ENCODE data around the gene CSN3. TPM values are rescaled to one million over a fixed set of nuclear protein-coding genes. Genes with fewer than 3 reads are reported as not detected.

Gene CSN3
- polyA plus RNA-seq, 1 donor: not detected

GRCh38 chr4:70225824-70226223, 16.6 kb upstream of the CSN3 start, which contains the start of gene FDCSP:
TSS of gene FDCSP (plus strand) at chr4:70226124. CDS start at chr4:70231195, 5,071 bp downstream.
- Histone ChIP-seq H3K4me1 (ENCODE audit: control insufficient read depth, insufficient read depth, low read length) (no peaks in the 10 kb centered on the region), H3K4me3 (ENCODE audit: low read length) (no peak within 1 kb of the TSS), H3K36me3 (ENCODE audit: control insufficient read depth, insufficient read depth, low read length) (no peaks in the 10 kb centered on the region), H3K27me3 (ENCODE audit: control insufficient read depth, insufficient read depth, low read length) (no peaks in the 10 kb centered on the region), H3K9me3 (ENCODE audit: control insufficient read depth, low read depth, low read length) (no peaks in the 10 kb centered on the region), H3K27ac (ENCODE audit: low read length) (no peak within 1 kb of the TSS)
- 71% methylated on average over 2 of the region's 2 CpGs for WGBS (ENCODE audit: insufficient coverage, low lambda C conversion rate)
- no peak for DNase-seq

DNA sequence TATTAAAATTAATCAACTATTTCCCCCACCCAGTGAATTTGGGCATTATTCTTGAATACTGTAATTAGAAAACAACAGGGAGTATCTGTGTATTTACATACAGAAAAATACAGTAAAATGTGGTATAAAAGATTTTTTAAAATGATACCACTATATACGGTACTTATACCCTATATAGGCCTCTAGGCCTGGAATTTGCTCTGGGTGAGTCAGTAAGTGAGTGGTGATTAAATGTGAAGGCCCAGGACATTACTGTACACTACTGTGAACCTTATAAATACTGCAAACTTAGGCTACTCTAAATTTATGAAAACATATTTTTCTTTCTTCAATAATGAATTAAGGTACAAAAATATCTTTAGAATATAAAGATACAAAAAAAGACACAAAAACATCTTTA, 6.3 kb upstream of the CSN3 start:
- Histone ChIP-seq H3K27ac (ENCODE audit: low read length) (no peak overlapping the region), H3K4me1 (ENCODE audit: control insufficient read depth, insufficient read depth, low read length) (no peaks in the 10 kb centered on the region), H3K27me3 (ENCODE audit: control insufficient read depth, insufficient read depth, low read length) (no peaks in the 10 kb centered on the region), H3K4me3 (ENCODE audit: low read length) (no peak overlapping the region), H3K36me3 (ENCODE audit: control insufficient read depth, insufficient read depth, low read length) (no peaks in the 10 kb centered on the region), H3K9me3 (ENCODE audit: control insufficient read depth, low read depth, low read length) (no peaks in the 10 kb centered on the region)
- WGBS (ENCODE audit: insufficient coverage, low lambda C conversion rate): no CpG with 5 or more reads among the region's 1 CpG
- peak in 1 of 2 donors; percentile 5 for DNase-seq

- Histone ChIP-seq H3K27ac (ENCODE audit: low read length) (no peak overlapping the region), H3K4me3 (ENCODE audit: low read length) (no peak overlapping the region), H3K36me3 (ENCODE audit: control insufficient read depth, insufficient read depth, low read length) (no peaks in the 10 kb centered on the region), H3K9me3 (ENCODE audit: control insufficient read depth, low read depth, low read length) (no peaks in the 10 kb centered on the region), H3K4me1 (ENCODE audit: control insufficient read depth, insufficient read depth, low read length) (no peaks in the 10 kb centered on the region), H3K27me3 (ENCODE audit: control insufficient read depth, insufficient read depth, low read length) (no peaks in the 10 kb centered on the region)
- WGBS (ENCODE audit: insufficient coverage, low lambda C conversion rate): 15% methylated on average over 3 of the region's 3 CpGs
- no peak for DNase-seq
Measured at GRCh38 chr4:70239131-70239883, 3.1 kb upstream of the CSN3 start.

DNA sequence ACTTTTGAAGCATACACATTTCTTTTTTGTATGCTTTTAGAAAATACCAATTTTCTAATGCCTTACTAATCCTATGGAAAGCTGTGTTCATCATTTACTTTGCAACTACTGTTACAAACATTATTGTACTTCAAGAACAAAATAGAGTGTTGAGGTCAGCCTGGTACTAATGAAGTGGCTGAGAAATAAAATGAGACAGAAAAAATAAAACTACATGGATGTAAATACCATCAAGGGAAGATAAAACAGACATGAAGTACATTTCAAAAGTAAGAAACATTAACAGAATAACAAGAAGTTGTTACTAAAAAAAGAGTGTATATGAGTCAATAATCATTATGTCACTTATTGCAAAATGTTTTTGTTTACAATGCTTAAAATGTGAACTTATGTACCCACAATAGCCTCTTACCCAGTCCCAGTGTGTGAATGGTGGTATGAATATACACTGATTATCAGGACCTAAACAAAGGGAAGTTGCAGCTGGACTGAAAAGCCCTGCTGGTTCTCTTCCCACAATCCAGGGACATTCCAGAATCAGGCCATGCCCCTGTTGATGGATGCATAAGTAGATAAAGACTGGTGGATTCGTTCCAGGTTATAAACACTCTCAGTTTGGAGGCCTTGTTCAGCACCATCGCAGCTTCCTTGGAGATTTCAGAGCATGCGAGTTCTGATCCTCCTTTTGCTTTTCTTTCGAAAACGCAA, 2.4 kb upstream of the CSN3 start:
- Histone ChIP-seq H3K27ac (ENCODE audit: low read length) (no peak overlapping the region), H3K4me3 (ENCODE audit: low read length) (no peak overlapping the region), H3K36me3 (ENCODE audit: control insufficient read depth, insufficient read depth, low read length) (no peaks in the 10 kb centered on the region), H3K27me3 (ENCODE audit: control insufficient read depth, insufficient read depth, low read length) (no peaks in the 10 kb centered on the region), H3K4me1 (ENCODE audit: control insufficient read depth, insufficient read depth, low read length) (no peaks in the 10 kb centered on the region), H3K9me3 (ENCODE audit: control insufficient read depth, low read depth, low read length) (no peaks in the 10 kb centered on the region)
- 67% methylated on average over 2 of the region's 5 CpGs for WGBS (ENCODE audit: insufficient coverage, low lambda C conversion rate)
- peak; percentile 7 to 11 for DNase-seq

GRCh38 chr4:70243091-70243490, 694 bp downstream of the CSN3 start:
- Histone ChIP-seq H3K4me3 (ENCODE audit: low read length) (no peak overlapping the region), H3K9me3 (ENCODE audit: control insufficient read depth, low read depth, low read length) (no peaks in the 10 kb centered on the region), H3K27ac (ENCODE audit: low read length) (no peak overlapping the region), H3K27me3 (ENCODE audit: control insufficient read depth, insufficient read depth, low read length) (no peaks in the 10 kb centered on the region), H3K36me3 (ENCODE audit: control insufficient read depth, insufficient read depth, low read length) (no peaks in the 10 kb centered on the region), H3K4me1 (ENCODE audit: control insufficient read depth, insufficient read depth, low read length) (no peaks in the 10 kb centered on the region)
- 100% methylated on average over 2 of the region's 4 CpGs for WGBS (ENCODE audit: insufficient coverage, low lambda C conversion rate)
- DNase-seq: no peak

GRCh38 chr4:70251250-70251944, 9.0 kb downstream of the CSN3 start:
- no peaks in the 10 kb centered on the region for H3K4me1 ChIP-seq (ENCODE audit: control insufficient read depth, insufficient read depth, low read length)
- no CpG with 5 or more reads among the region's 3 CpGs for WGBS (ENCODE audit: insufficient coverage, low lambda C conversion rate)

DNA sequence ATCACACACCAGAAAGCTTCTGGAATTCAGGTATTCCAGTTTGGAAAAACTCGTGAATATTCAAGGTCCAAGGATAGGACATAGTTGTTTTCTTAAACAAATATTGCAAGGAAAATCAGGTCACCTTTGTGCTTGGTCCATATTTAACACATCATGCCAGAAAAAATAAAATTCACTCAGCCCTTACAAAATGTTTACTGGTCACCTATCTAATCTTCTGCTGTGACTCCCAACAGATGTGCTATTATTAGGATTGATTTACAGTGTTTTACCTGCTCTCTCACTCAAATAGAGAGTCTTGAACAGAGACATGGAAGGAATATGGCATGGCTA, 9.5 kb downstream of the CSN3 start:
- Histone ChIP-seq H3K27me3 (ENCODE audit: control insufficient read depth, insufficient read depth, low read length) (no peaks in the 10 kb centered on the region), H3K9me3 (ENCODE audit: control insufficient read depth, low read depth, low read length) (no peaks in the 10 kb centered on the region), H3K4me1 (ENCODE audit: control insufficient read depth, insufficient read depth, low read length) (no peaks in the 10 kb centered on the region), H3K27ac (ENCODE audit: low read length) (no peak overlapping the region), H3K4me3 (ENCODE audit: low read length) (no peak overlapping the region), H3K36me3 (ENCODE audit: control insufficient read depth, insufficient read depth, low read length) (no peaks in the 10 kb centered on the region)
- DNase-seq: no peak
- WGBS (ENCODE audit: insufficient coverage, low lambda C conversion rate): no CpG with 5 or more reads among the region's 1 CpG

More at GRCh38 chr4:70251250-70251944, 9.0 kb downstream of the CSN3 start:
- no peak for DNase-seq
- H3K27me3 ChIP-seq (ENCODE audit: control insufficient read depth, insufficient read depth, low read length): no peaks in the 10 kb centered on the region
- H3K4me3 ChIP-seq (ENCODE audit: low read length): no peak overlapping the region
- no peak overlapping the region for H3K27ac ChIP-seq (ENCODE audit: low read length)
- no peaks in the 10 kb centered on the region for H3K36me3 ChIP-seq (ENCODE audit: control insufficient read depth, insufficient read depth, low read length)
- H3K9me3 ChIP-seq (ENCODE audit: control insufficient read depth, low read depth, low read length): no peaks in the 10 kb centered on the region

DNA sequence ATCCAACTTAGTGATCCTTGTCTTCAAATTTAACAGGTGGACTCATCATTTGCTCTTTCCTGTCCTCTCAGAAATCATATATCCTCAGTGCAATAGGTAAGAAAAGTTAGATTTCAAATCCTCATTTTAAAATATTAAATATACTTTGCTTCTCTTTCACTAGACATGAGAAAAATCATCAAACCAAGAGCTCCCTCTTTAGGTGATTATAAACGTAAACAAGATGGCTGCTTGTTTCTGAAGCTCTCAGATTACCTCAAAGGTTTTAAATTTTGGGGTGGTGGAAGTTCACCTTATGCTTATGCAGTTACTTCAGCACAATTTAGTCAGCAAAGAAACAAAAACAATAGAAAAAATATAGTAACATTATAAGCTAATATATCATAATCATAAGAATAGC, 27.3 kb downstream of the CSN3 start:
- Histone ChIP-seq H3K9me3 (ENCODE audit: control insufficient read depth, low read depth, low read length) (no peaks in the 10 kb centered on the region), H3K36me3 (ENCODE audit: control insufficient read depth, insufficient read depth, low read length) (no peaks in the 10 kb centered on the region), H3K4me1 (ENCODE audit: control insufficient read depth, insufficient read depth, low read length) (no peaks in the 10 kb centered on the region), H3K4me3 (ENCODE audit: low read length) (no peak overlapping the region), H3K27ac (ENCODE audit: low read length) (no peak overlapping the region), H3K27me3 (ENCODE audit: control insufficient read depth, insufficient read depth, low read length) (no peaks in the 10 kb centered on the region)
- DNase-seq: no peak
- no CpG with 5 or more reads among the region's 1 CpG for WGBS (ENCODE audit: insufficient coverage, low lambda C conversion rate)

GRCh38 chr4:70277121-70277520, 34.7 kb downstream of the CSN3 start:
- no peak overlapping the region for H3K27ac ChIP-seq (ENCODE audit: low read length)
- no peak for DNase-seq
- no peaks in the 10 kb centered on the region for H3K36me3 ChIP-seq (ENCODE audit: control insufficient read depth, insufficient read depth, low read length)
- H3K27me3 ChIP-seq (ENCODE audit: control insufficient read depth, insufficient read depth, low read length): no peaks in the 10 kb centered on the region
- no peaks in the 10 kb centered on the region for H3K9me3 ChIP-seq (ENCODE audit: control insufficient read depth, low read depth, low read length)
- WGBS (ENCODE audit: insufficient coverage, low lambda C conversion rate): 100% methylated on average over 2 of the region's 2 CpGs
- no peak overlapping the region for H3K4me3 ChIP-seq (ENCODE audit: low read length)
- no peaks in the 10 kb centered on the region for H3K4me1 ChIP-seq (ENCODE audit: control insufficient read depth, insufficient read depth, low read length)

DNA sequence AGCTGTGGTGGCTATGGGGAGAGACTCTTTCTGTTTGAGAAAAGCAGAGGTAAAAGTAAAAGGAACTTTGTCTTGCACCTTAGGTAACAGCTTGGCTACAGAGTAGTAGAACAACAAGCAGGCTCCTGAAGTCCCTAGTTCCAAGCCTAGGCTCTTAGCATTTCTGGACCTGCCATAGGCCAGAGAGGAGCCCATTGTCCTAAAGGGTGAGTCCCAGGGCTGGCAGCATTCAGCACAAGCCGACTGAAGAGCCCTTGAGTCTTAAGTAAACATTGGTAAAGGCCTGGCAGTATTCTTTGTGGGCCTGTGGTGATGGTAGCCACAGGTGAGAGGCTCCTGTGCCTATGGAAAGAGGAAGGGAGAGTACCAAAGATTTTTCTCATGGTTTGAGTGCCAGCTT, 38.2 kb downstream of the CSN3 start:
- H3K9me3 ChIP-seq (ENCODE audit: control insufficient read depth, low read depth, low read length): no peaks in the 10 kb centered on the region

More for the DNA sequence above, 38.2 kb downstream of the CSN3 start:
- no peaks in the 10 kb centered on the region for H3K4me1 ChIP-seq (ENCODE audit: control insufficient read depth, insufficient read depth, low read length)
- H3K4me3 ChIP-seq (ENCODE audit: low read length): no peak overlapping the region
- no peak overlapping the region for H3K27ac ChIP-seq (ENCODE audit: low read length)
- WGBS (ENCODE audit: insufficient coverage, low lambda C conversion rate): no CpG with 5 or more reads among the region's 1 CpG
- no peak for DNase-seq
- H3K36me3 ChIP-seq (ENCODE audit: control insufficient read depth, insufficient read depth, low read length): no peaks in the 10 kb centered on the region
- no peaks in the 10 kb centered on the region for H3K27me3 ChIP-seq (ENCODE audit: control insufficient read depth, insufficient read depth, low read length)
